ENCODE measurements around the gene SPSB2.

SPSB2 gene

DNA sequence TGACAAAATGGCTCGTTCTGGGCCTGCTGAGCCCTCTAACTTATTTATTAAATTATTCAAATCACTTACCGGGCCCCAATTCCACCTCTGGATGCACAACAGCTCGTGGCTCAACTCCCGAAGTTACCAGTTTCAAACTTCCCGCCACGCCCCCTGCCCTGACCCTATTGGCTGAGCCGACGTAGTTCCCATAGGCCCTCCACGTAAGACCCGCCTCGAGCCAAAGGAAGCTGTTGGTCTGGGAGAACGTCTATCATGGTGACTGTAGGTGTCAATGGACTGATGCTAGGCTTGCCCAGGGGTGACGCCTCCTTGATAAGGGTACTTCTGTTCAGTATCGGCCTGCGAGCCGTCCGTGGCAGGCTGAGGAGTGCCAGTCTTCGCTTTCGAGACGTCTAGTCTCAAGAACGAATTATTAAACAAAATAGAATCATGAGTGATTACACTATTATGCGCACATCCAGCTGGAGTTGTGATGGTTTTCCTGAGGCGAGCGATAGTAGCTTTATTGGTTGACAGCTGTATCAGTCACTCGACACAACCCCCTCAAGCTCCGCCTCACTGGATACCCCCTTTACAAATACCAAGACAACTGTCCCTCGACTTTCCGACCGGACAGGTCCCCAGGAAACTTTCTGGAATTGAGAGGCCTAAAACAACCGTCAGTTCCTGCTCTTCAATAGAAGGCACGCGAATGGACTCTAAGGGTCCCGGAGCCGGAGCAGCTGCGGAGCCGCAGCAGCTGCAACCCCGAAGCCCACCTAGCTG is 21.8 kb downstream of the SPSB2 start, which contains the start of gene CDCA3:
Gene CDCA3, minus strand, starts transcription at position 134 of the 768 bp plus-strand sequence. CDS start 334 bp downstream, outside the sequence.
- peak within 1 kb of the TSS; percentile 58 for H3K27ac ChIP-seq (ENCODE audit: extremely low read depth, low read depth, low read length)
- H3K4me3 ChIP-seq (ENCODE audit: low read depth, low read length) = peak within 1 kb of the TSS; percentile 76
- CTCF ChIA-PET = interaction anchor here (0.5 to 8.4 kb wide), 16 partner anchors 9 to 286 kb away, joined by 3 to 71 read pairs (median 4); partner anchors contain the start of genes GNB3, MLF2, P3H3 and SPSB2
- H3K36me3 ChIP-seq (ENCODE audit: control insufficient read depth in 2 of 2, insufficient read depth in 1 of 2, low read length in 2 of 2) = peaks cover 21 to 66% of the 10 kb centered on the region in 2 experiments
- no peaks in the 10 kb centered on the region for H3K9me3 ChIP-seq (ENCODE audit: control insufficient read depth, insufficient read depth, low read depth, low read length)
- POLR2A ChIA-PET = interaction anchor here (0.6 to 7.1 kb wide), 42 partner anchors 8 to 1330 kb away, joined by 3 to 183 read pairs (median 5); partner anchors contain the start of genes C12orf57, COPS7A, GAPDH and GNB3
- H3K4me1 ChIP-seq (ENCODE audit: control insufficient read depth, insufficient read depth, low read length) = peaks cover 11% of the 10 kb centered on the region
- TF ChIP-seq ZNF133 (tag by site-specific recombination; IDR thresholded peaks at IDR 0.05) (no peak), KLF10 (tag by site-specific recombination; IDR thresholded peaks at IDR 0.05) (peak; percentile 45), ZNF600 (tag by site-specific recombination; IDR thresholded peaks at IDR 0.05) (peak; percentile 84; the same call in 1 of the 2 replicates), ZNF155 (tag by site-specific recombination; IDR thresholded peaks at IDR 0.05) (no peak), ZNF248 (tag by site-specific recombination; IDR thresholded peaks at IDR 0.05) (no peak), ZNF768 (tag by site-specific recombination; IDR thresholded peaks at IDR 0.05) (no peak), SP2 (tag by site-specific recombination; IDR thresholded peaks at IDR 0.05) (peak; percentile 93), KLF9 (tag by site-specific recombination; IDR thresholded peaks at IDR 0.05; ENCODE audit: low read depth) (peak; percentile 93), ZNF707 (tag by site-specific recombination; IDR thresholded peaks at IDR 0.05) (no peak), ZNF654 (tag by site-specific recombination; IDR thresholded peaks at IDR 0.05; ENCODE audit: low read depth) (no peak), ZNF670 (tag by site-specific recombination; IDR thresholded peaks at IDR 0.05; ENCODE audit: low read depth) (no peak), ZNF76 (tag by site-specific recombination; IDR thresholded peaks at IDR 0.05; ENCODE audit: borderline replicate concordance, low read depth) (peak; percentile 88), ZNF660 (tag by site-specific recombination; IDR thresholded peaks at IDR 0.05) (peak; percentile 8; the same call in 1 of the 2 replicates), ZNF501 (tag by site-specific recombination; IDR thresholded peaks at IDR 0.05) (peak; percentile 32; the same call in 1 of the 2 replicates), YY1 (tag by site-specific recombination; IDR thresholded peaks at IDR 0.05) (no peak), ZBTB17 (tag by site-specific recombination; IDR thresholded peaks at IDR 0.05) (peak; percentile 69), KLF8 (tag by site-specific recombination; IDR thresholded peaks at IDR 0.05) (peak; percentile 44; the same call in 1 of the 2 replicates)
- TF ChIP-seq, protein P1, sequence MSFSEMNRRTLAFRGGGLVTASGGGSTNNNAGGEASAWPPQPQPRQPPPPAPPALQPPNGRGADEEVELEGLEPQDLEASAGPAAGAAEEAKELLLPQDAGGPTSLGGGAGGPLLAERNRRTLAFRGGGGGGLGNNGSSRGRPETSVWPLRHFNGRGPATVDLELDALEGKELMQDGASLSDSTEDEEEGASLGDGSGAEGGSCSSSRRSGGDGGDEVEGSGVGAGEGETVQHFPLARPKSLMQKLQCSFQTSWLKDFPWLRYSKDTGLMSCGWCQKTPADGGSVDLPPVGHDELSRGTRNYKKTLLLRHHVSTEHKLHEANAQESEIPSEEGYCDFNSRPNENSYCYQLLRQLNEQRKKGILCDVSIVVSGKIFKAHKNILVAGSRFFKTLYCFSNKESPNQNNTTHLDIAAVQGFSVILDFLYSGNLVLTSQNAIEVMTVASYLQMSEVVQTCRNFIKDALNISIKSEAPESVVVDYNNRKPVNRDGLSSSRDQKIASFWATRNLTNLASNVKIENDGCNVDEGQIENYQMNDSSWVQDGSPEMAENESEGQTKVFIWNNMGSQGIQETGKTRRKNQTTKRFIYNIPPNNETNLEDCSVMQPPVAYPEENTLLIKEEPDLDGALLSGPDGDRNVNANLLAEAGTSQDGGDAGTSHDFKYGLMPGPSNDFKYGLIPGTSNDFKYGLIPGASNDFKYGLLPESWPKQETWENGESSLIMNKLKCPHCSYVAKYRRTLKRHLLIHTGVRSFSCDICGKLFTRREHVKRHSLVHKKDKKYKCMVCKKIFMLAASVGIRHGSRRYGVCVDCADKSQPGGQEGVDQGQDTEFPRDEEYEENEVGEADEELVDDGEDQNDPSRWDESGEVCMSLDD (tag by site-specific recombination; IDR thresholded peaks at IDR 0.05) = peak; percentile 69; the same call in 1 of the 2 replicates
- TF ChIP-seq, protein P2, sequence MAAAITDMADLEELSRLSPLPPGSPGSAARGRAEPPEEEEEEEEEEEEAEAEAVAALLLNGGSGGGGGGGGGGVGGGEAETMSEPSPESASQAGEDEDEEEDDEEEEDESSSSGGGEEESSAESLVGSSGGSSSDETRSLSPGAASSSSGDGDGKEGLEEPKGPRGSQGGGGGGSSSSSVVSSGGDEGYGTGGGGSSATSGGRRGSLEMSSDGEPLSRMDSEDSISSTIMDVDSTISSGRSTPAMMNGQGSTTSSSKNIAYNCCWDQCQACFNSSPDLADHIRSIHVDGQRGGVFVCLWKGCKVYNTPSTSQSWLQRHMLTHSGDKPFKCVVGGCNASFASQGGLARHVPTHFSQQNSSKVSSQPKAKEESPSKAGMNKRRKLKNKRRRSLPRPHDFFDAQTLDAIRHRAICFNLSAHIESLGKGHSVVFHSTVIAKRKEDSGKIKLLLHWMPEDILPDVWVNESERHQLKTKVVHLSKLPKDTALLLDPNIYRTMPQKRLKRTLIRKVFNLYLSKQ (tag by site-specific recombination; IDR thresholded peaks at IDR 0.05; ENCODE audit: borderline replicate concordance) = no peak
- TF ChIP-seq, protein P3, sequence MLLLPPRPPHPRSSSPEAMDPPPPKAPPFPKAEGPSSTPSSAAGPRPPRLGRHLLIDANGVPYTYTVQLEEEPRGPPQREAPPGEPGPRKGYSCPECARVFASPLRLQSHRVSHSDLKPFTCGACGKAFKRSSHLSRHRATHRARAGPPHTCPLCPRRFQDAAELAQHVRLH (tag by site-specific recombination; IDR thresholded peaks at IDR 0.05) = peak; percentile 50; the same call in 1 of the 2 replicates
- TF ChIP-seq, protein P4, sequence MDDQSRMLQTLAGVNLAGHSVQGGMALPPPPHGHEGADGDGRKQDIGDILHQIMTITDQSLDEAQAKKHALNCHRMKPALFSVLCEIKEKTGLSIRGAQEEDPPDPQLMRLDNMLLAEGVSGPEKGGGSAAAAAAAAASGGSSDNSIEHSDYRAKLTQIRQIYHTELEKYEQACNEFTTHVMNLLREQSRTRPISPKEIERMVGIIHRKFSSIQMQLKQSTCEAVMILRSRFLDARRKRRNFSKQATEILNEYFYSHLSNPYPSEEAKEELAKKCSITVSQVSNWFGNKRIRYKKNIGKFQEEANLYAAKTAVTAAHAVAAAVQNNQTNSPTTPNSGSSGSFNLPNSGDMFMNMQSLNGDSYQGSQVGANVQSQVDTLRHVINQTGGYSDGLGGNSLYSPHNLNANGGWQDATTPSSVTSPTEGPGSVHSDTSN (CRISPR knock-in tag; IDR thresholded peaks at IDR 0.05) = peak; percentile 94
- TF ChIP-seq, protein P5, sequence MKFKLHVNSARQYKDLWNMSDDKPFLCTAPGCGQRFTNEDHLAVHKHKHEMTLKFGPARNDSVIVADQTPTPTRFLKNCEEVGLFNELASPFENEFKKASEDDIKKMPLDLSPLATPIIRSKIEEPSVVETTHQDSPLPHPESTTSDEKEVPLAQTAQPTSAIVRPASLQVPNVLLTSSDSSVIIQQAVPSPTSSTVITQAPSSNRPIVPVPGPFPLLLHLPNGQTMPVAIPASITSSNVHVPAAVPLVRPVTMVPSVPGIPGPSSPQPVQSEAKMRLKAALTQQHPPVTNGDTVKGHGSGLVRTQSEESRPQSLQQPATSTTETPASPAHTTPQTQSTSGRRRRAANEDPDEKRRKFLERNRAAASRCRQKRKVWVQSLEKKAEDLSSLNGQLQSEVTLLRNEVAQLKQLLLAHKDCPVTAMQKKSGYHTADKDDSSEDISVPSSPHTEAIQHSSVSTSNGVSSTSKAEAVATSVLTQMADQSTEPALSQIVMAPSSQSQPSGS (tag by site-specific recombination; IDR thresholded peaks at IDR 0.05; ENCODE audit: low read depth) = no peak
- TF ChIP-seq, protein P6, sequence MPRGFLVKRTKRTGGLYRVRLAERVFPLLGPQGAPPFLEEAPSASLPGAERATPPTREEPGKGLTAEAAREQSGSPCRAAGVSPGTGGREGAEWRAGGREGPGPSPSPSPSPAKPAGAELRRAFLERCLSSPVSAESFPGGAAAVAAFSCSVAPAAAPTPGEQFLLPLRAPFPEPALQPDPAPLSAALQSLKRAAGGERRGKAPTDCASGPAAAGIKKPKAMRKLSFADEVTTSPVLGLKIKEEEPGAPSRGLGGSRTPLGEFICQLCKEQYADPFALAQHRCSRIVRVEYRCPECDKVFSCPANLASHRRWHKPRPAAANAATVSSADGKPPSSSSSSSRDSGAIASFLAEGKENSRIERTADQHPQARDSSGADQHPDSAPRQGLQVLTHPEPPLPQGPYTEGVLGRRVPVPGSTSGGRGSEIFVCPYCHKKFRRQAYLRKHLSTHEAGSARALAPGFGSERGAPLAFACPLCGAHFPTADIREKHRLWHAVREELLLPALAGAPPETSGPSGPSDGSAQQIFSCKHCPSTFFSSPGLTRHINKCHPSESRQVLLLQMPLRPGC (tag by site-specific recombination; IDR thresholded peaks at IDR 0.05) = peak; percentile 48; the same call in 1 of the 2 replicates
- TF ChIP-seq, protein P7, sequence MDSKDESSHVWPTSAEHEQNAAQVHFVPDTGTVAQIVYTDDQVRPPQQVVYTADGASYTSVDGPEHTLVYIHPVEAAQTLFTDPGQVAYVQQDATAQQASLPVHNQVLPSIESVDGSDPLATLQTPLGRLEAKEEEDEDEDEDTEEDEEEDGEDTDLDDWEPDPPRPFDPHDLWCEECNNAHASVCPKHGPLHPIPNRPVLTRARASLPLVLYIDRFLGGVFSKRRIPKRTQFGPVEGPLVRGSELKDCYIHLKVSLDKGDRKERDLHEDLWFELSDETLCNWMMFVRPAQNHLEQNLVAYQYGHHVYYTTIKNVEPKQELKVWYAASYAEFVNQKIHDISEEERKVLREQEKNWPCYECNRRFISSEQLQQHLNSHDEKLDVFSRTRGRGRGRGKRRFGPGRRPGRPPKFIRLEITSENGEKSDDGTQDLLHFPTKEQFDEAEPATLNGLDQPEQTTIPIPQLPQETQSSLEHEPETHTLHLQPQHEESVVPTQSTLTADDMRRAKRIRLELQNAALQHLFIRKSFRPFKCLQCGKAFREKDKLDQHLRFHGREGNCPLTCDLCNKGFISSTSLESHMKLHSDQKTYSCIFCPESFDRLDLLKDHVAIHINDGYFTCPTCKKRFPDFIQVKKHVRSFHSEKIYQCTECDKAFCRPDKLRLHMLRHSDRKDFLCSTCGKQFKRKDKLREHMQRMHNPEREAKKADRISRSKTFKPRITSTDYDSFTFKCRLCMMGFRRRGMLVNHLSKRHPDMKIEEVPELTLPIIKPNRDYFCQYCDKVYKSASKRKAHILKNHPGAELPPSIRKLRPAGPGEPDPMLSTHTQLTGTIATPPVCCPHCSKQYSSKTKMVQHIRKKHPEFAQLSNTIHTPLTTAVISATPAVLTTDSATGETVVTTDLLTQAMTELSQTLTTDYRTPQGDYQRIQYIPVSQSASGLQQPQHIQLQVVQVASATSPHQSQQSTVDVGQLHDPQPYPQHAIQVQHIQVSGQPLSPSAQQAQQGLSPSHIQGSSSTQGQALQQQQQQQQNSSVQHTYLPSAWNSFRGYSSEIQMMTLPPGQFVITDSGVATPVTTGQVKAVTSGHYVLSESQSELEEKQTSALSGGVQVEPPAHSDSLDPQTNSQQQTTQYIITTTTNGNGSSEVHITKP (tag by site-specific recombination; IDR thresholded peaks at IDR 0.05) = peak; percentile 52
